Ascending aorta (tissue), 2 donors: ENCODE measurements around the gene IGSF9. TPM values are rescaled to one million over a fixed set of nuclear protein-coding genes. Genes with fewer than 3 reads are reported as not detected.

Experiments
- DNase-seq, 2 donors: peaks; one replicate each; pipeline ENCODE4 v3.0.0-alpha.2; 2019; ENCODE audit warnings: low spot score in 2 of 2
- H3K27ac ChIP-seq, 2 donors: fragments of 200-600 bp; sonication (generic); one replicate each; pipeline ENCODE4 v1.5.1; 2016 to 2017; ENCODE audit warnings: mild to moderate bottlenecking in 1 of 2
- H3K27me3 ChIP-seq: fragments of 200-600 bp; sonication (generic); one replicate; pipeline ENCODE4 v1.5.1; 2017
- H3K36me3 ChIP-seq, 2 donors: fragments of 200-600 bp; sonication (generic); one replicate each; pipeline ENCODE4 v1.5.1; 2016
- H3K4me1 ChIP-seq, 2 donors: fragments of 200-600 bp; sonication (generic); one replicate each; pipeline ENCODE4 v1.5.1; 2016 to 2017; ENCODE audit warnings: mild to moderate bottlenecking in 1 of 2
- H3K4me3 ChIP-seq, 2 donors: fragments of 200-600 bp; sonication (generic); one replicate each; pipeline ENCODE4 v1.5.1; 2016 to 2017; ENCODE audit warnings: mild to moderate bottlenecking in 1 of 2
- H3K9me3 ChIP-seq, 2 donors: fragments of 200-600 bp; sonication (generic); one replicate each; pipeline ENCODE4 v1.5.1; 2016
- CTCF ChIP-seq, 3 experiments: fragments of 200-600 bp in 2 of 3; fragments of 450-650 bp in 1 of 3; sonication (generic) in 2 of 3; IDR thresholded peaks; one replicate each; pipeline ENCODE4 v1.5.1; 2016 to 2019; ENCODE audit warnings: antibody characterized with exemption in 3 of 3, mild to moderate bottlenecking in 1 of 3, moderate library complexity in 1 of 3
- intact Hi-C: fragments of 100-400 bp; cut with DNase I; formaldehyde crosslinking; loops from one replicate; pipeline ENCODE4 v1.15.1; 2023
- total RNA-seq: library from RNA; depleted of rRNA; stranded (reverse); fragments of >200 nt; gene quantifications from one replicate; pipeline ENCODE4 v1.1.0, GENCODE V29; 2016

The IGSF9 gene
- total RNA-seq, 1 donor from 2014 or later: 0.11 TPM

GRCh38 chr1:159922511-159923202 lies 22.8 kb downstream of the IGSF9 start:
- Histone ChIP-seq H3K27me3 (no peaks in the 10 kb centered on the region), H3K27ac (peak overlapping the region; percentile 96 to 98), H3K4me1 (peaks cover 6 to 25% of the 10 kb centered on the region in 2 donors), H3K4me3 (peak overlapping the region; percentile 74 to 83), H3K9me3 (no peaks in the 10 kb centered on the region), H3K36me3 (peaks cover 27 to 31% of the 10 kb centered on the region in 2 donors)
- intact Hi-C loops: loop anchor here (5.0 to 10.0 kb wide), 6 partner anchors 175 to 1908 kb away; partner anchors contain the start of genes COPA, DCAF8, IGSF8 and NCSTN
- peak in 1 of 2 donors; percentile 82 for DNase-seq
- no peak for TF ChIP-seq CTCF (IDR thresholded peaks at IDR 0.05)

GRCh38 chr1:159921700-159922504 lies 23.5 kb downstream of the IGSF9 start:
- Histone ChIP-seq H3K4me3 (peak overlapping the region; percentile 74 to 83), H3K4me1 (peaks cover 6 to 28% of the 10 kb centered on the region in 2 donors), H3K27me3 (no peaks in the 10 kb centered on the region), H3K27ac (peak overlapping the region; percentile 96 to 98), H3K36me3 (peaks cover 30 to 39% of the 10 kb centered on the region in 2 donors), H3K9me3 (no peaks in the 10 kb centered on the region)
- intact Hi-C loops: loop anchor here (5.0 to 10.0 kb wide), 6 partner anchors 175 to 1907 kb away; partner anchors contain the start of genes COPA, DCAF8, IGSF8 and NCSTN
- TF ChIP-seq CTCF (IDR thresholded peaks at IDR 0.05): no peak
- DNase-seq: peak in 1 of 2 donors; percentile 71

GRCh38 chr1:159921251-159921650 lies 24.2 kb downstream of the IGSF9 start:
- Histone ChIP-seq H3K4me1 (peaks cover 6 to 33% of the 10 kb centered on the region in 2 donors), H3K27ac (peak overlapping the region; percentile 96 to 98)
- no peak for DNase-seq

GRCh38 chr1:159920651-159921050 lies 24.8 kb downstream of the IGSF9 start:
- no peak for DNase-seq
- Histone ChIP-seq H3K27me3 (no peaks in the 10 kb centered on the region), H3K27ac (peak overlapping the region in 1 of 2 donors; percentile 96), H3K4me1 (peaks cover 6 to 31% of the 10 kb centered on the region in 2 donors), H3K36me3 (peaks cover 30 to 46% of the 10 kb centered on the region in 2 donors), H3K4me3 (no peak overlapping the region), H3K9me3 (no peaks in the 10 kb centered on the region)
- intact Hi-C loops: loop anchor here (5.0 to 10.0 kb wide), 6 partner anchors 177 to 1906 kb away; partner anchors contain the start of genes COPA, DCAF8, IGSF8 and NCSTN
- TF ChIP-seq CTCF (IDR thresholded peaks at IDR 0.05): no peak

More at GRCh38 chr1:159921251-159921650, 24.2 kb downstream of the IGSF9 start:
- Histone ChIP-seq H3K36me3 (peaks cover 30 to 42% of the 10 kb centered on the region in 2 donors), H3K27me3 (no peaks in the 10 kb centered on the region), H3K9me3 (no peaks in the 10 kb centered on the region), H3K4me3 (peak overlapping the region in 1 of 2 donors; percentile 83)
- intact Hi-C loops: loop anchor here (5.0 to 10.0 kb wide), 6 partner anchors 176 to 1906 kb away; partner anchors contain the start of genes COPA, DCAF8, IGSF8 and NCSTN
- no peak for TF ChIP-seq CTCF (IDR thresholded peaks at IDR 0.05)

- Histone ChIP-seq H3K4me3 (no peak overlapping the region), H3K27me3 (no peaks in the 10 kb centered on the region), H3K4me1 (peaks cover 6 to 31% of the 10 kb centered on the region in 2 donors), H3K9me3 (no peaks in the 10 kb centered on the region), H3K36me3 (peaks cover 30 to 46% of the 10 kb centered on the region in 2 donors), H3K27ac (peak overlapping the region; percentile 5 to 96)
- intact Hi-C loops: loop anchor here (5.0 to 10.0 kb wide), 6 partner anchors 177 to 1905 kb away; partner anchors contain the start of genes COPA, DCAF8, IGSF8 and NCSTN
- no peak for TF ChIP-seq CTCF (IDR thresholded peaks at IDR 0.05)
- DNase-seq: no peak
Measured at GRCh38 chr1:159920202-159920601, 25.2 kb downstream of the IGSF9 start.
